Gastrocnemius medialis (tissue), 4 donors: ENCODE measurements around the gene TGFB1I1.

ENCODE experiments used
- CTCF ChIP-seq, 5 experiments: fragments of 450-650 bp in 3 of 5; fragments of 200-600 bp in 2 of 5; sonication (generic) in 2 of 5; IDR thresholded peaks in 4 of 5; conservative IDR thresholded peaks in 1 of 5; 1 replicate in 4 of 5; 2 replicates in 1 of 5; pipeline ENCODE4 v1.5.1; 2016 to 2019; ENCODE audit warnings: antibody characterized with exemption in 5 of 5, mild to moderate bottlenecking in 3 of 5, moderate library complexity in 3 of 5
- POLR2A ChIP-seq, 2 donors: fragments of 450-650 bp; IDR thresholded peaks; one replicate each; pipeline ENCODE4 v1.6.1; 2017; ENCODE audit warnings: antibody characterized with exemption in 2 of 2, mild to moderate bottlenecking in 2 of 2, moderate library complexity in 2 of 2

- TF ChIP-seq CTCF (IDR thresholded peaks at IDR 0.05 in 4 of 5, conservative IDR thresholded peaks at IDR 0.05 in 1 of 5) (no peak), POLR2A (IDR thresholded peaks at IDR 0.05) (no peak)
Measured at GRCh38 chr16:31474173-31474714, 2.3 kb downstream of the TGFB1I1 start.
